ENCODE measurements around the gene ATXN7L1.

DNA sequence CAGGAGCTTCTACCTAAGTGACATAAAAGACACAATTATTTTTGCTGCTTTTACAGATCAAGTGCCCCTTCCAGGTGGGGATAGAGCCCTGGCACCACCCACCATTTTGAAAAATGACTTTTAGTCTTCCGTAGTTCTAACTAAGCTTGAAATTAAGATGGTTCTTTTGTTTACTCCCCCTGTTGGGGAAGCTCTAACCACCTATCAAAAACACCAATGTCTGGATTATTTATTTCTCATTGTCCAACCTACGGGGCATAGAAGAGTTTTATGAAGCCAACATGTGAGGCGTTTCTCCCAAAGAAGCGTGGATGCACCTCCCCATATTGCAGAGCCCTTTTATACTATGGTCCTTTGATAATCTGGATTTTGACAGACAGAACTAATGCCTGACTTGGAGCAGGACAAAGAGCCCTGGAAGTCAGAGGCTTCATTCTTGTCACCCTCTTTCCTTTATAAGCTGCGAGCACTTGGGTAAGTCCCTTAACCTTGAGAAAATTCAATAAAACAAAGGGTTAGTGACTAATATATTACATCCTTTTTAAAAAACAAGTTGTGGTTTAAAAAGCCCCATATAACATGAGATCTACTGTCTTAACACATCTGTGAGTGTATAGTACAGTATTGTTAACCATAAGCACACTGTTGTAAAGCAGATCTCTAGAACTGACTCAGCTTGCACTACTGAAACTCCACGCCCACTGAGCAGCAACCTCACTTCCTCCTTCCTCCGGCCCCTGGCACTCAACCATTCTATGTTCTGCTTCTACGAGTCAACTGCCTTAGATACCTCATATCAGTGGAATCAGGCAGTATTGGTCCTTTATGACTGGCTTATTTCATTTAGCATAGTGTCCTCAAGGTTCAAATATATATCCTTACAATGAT is 67.5 kb downstream of the ATXN7L1 start:
- TF ChIP-seq, protein P1, sequence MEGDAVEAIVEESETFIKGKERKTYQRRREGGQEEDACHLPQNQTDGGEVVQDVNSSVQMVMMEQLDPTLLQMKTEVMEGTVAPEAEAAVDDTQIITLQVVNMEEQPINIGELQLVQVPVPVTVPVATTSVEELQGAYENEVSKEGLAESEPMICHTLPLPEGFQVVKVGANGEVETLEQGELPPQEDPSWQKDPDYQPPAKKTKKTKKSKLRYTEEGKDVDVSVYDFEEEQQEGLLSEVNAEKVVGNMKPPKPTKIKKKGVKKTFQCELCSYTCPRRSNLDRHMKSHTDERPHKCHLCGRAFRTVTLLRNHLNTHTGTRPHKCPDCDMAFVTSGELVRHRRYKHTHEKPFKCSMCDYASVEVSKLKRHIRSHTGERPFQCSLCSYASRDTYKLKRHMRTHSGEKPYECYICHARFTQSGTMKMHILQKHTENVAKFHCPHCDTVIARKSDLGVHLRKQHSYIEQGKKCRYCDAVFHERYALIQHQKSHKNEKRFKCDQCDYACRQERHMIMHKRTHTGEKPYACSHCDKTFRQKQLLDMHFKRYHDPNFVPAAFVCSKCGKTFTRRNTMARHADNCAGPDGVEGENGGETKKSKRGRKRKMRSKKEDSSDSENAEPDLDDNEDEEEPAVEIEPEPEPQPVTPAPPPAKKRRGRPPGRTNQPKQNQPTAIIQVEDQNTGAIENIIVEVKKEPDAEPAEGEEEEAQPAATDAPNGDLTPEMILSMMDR (conservative IDR thresholded peaks at IDR 0.05; ENCODE audit: low read depth, low read length): no peak
- no peak for TF ChIP-seq EZH2 (IDR thresholded peaks at IDR 0.05; ENCODE audit: borderline replicate concordance, low read depth, low read length, poor library complexity, severe bottlenecking)
